ENCODE data around the gene SH3GLB1.

SH3GLB1 gene

GRCh38 chr1:86787621-86788020 lies 83.2 kb downstream of the SH3GLB1 start:
- no peak for DNase-seq (ENCODE audit: insufficient read length, low spot score)
- no peak for TF ChIP-seq CTCF (IDR thresholded peaks at IDR 0.05; ENCODE audit: insufficient read depth, missing control alignments)

GRCh38 chr1:86788300-86789206 lies 84.2 kb downstream of the SH3GLB1 start:
- DNase-seq (ENCODE audit: insufficient read length, low spot score) (no peak), FAIRE-seq (no peak)
- TF ChIP-seq CTCF (IDR thresholded peaks at IDR 0.05; ENCODE audit: insufficient read depth, missing control alignments): no peak

More at GRCh38 chr1:86787621-86788020, 83.2 kb downstream of the SH3GLB1 start:
- no peak for FAIRE-seq

- DNase-seq (ENCODE audit: insufficient read length, low spot score): no peak
- TF ChIP-seq CTCF (IDR thresholded peaks at IDR 0.05; ENCODE audit: insufficient read depth, missing control alignments): no peak
- no peak for FAIRE-seq
Measured at GRCh38 chr1:86795316-86795715, 90.9 kb downstream of the SH3GLB1 start.
